Putamen (tissue), 1 donor: ENCODE results near the gene SLX4.

Source experiments
- DNase-seq: peaks from one replicate; pipeline ENCODE4 v3.0.0-alpha.2; 2016; ENCODE audit warnings: low spot score

SLX4 gene

GRCh38 chr16:3601614-3602319 lies 9.6 kb downstream of the SLX4 start:
- DNase-seq: no peak

GRCh38 chr16:3599922-3600321 lies 11.5 kb downstream of the SLX4 start:
- no peak for DNase-seq

GRCh38 chr16:3599121-3599520 lies 12.3 kb downstream of the SLX4 start:
- DNase-seq: no peak

- DNase-seq: no peak
These were observed 13.2 kb downstream of the SLX4 start for GRCh38 chr16:3598236-3598635.

GRCh38 chr16:3597676-3598075 lies 13.7 kb downstream of the SLX4 start:
- no peak for DNase-seq

GRCh38 chr16:3597226-3597625 lies 14.2 kb downstream of the SLX4 start:
- DNase-seq: no peak

- DNase-seq: no peak
These were observed 15.1 kb downstream of the SLX4 start for GRCh38 chr16:3596101-3596861.

GRCh38 chr16:3595521-3596021 lies 15.8 kb downstream of the SLX4 start:
- no peak for DNase-seq

- no peak for DNase-seq
These were observed 16.3 kb downstream of the SLX4 start for GRCh38 chr16:3595110-3595486.

- DNase-seq: no peak
These were observed 16.9 kb downstream of the SLX4 start for GRCh38 chr16:3594316-3595109.

- no peak for DNase-seq
These were observed 18.8 kb downstream of the SLX4 start for GRCh38 chr16:3592559-3592958.

- DNase-seq: no peak
These were observed 19.4 kb downstream of the SLX4 start for GRCh38 chr16:3591991-3592390.

- no peak for DNase-seq
These were observed 20.0 kb downstream of the SLX4 start for GRCh38 chr16:3591436-3591803.

GRCh38 chr16:3590736-3591435 lies 20.5 kb downstream of the SLX4 start:
- DNase-seq: no peak

GRCh38 chr16:3589991-3590701 lies 21.3 kb downstream of the SLX4 start:
- no peak for DNase-seq

- no peak for DNase-seq
These were observed 21.9 kb downstream of the SLX4 start for GRCh38 chr16:3589441-3589921.

- no peak for DNase-seq
These were observed 22.4 kb downstream of the SLX4 start for GRCh38 chr16:3589001-3589400.

- DNase-seq: no peak
These were observed 23.8 kb downstream of the SLX4 start for GRCh38 chr16:3587547-3588110.

- no peak for DNase-seq
These were observed 27.0 kb downstream of the SLX4 start for GRCh38 chr16:3584412-3584811.

- DNase-seq: no peak
These were observed 27.9 kb downstream of the SLX4 start for GRCh38 chr16:3583303-3584038.
